ENCODE measurements around the gene AK1. TPM values are rescaled to one million over a fixed set of nuclear protein-coding genes. Genes with fewer than 3 reads are reported as not detected.

The AK1 gene
- total RNA-seq, 1 experiment from 2014 or later: 61.1 TPM

DNA sequence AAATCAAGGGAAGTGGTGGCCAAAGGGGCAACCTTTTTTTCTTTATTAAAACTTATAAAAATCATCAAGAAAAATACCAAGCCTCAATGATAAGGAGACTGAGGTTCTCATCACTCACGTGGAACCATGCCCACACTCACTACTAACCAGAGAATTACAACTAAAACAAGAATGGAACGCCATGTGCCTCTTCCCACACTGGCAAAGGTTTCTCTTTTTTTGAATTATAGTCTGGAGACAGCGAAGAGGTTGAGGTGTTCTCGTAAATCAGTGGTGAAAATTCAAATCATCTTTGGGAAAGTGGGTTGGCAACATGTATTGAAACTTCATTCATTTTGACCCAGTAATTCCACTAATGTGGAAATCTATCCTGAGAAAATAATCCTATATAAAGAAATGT, 55.4 kb downstream of the AK1 start:
- ChIA-PET POLR2A (no interaction called here), CTCF (no interaction called here), RAD21 (ENCODE audit: low non-redundant PET in 1 of 2, low total read pairs in 2 of 2, uncharacterized antibody in 2 of 2, unreplicated experiment in 2 of 2) (no interaction called here)
- Histone ChIP-seq H3K4me2 (ENCODE audit: low read length) (no peak overlapping the region), H4K20me1 (ENCODE audit: insufficient read depth) (no peaks in the 10 kb centered on the region), H3K4me1 (ENCODE audit: control insufficient read depth in 1 of 2, insufficient read depth in 2 of 2, low read length in 2 of 2) (peaks cover 6 to 12% of the 10 kb centered on the region in 2 experiments; a peak in 3 of 4 replicates), H2AFZ (ENCODE audit: low read depth, low read length, poor library complexity, severe bottlenecking) (no peak overlapping the region), H3K4me3 (replicated peaks in 1 of 2; ENCODE audit: low read depth in 1 of 2, low read length in 2 of 2) (no peak overlapping the region), H3K79me2 (ENCODE audit: insufficient read depth, low read length) (no peaks in the 10 kb centered on the region), H3K27ac (ENCODE audit: low read depth, low read length) (no peak overlapping the region), H3K27me3 (ENCODE audit: insufficient read depth, low read length) (no peaks in the 10 kb centered on the region), H3K9me3 (ENCODE audit: control insufficient read depth in 1 of 2, insufficient read depth in 1 of 2, low read depth in 1 of 2, low read length in 2 of 2) (no peaks in the 10 kb centered on the region), H3K36me3 (ENCODE audit: control insufficient read depth in 1 of 2, insufficient read depth in 2 of 2, low read length in 2 of 2) (no peaks in the 10 kb centered on the region), H3K9ac (ENCODE audit: low read length) (no peak overlapping the region), H3K9me2 (ENCODE audit: insufficient read depth) (no peaks in the 10 kb centered on the region)
- TF ChIP-seq ZFX (IDR thresholded peaks at IDR 0.05) (no peak), CEBPB (IDR thresholded peaks at IDR 0.05; ENCODE audit: low read depth) (no peak), YY1 (IDR thresholded peaks at IDR 0.05; ENCODE audit: extremely low read depth, insufficient replicate concordance, low read depth, low read length) (no peak), POLR2A (IDR thresholded peaks at IDR 0.05; ENCODE audit: borderline replicate concordance, extremely low read depth, insufficient read depth, insufficient read length) (no peak), RAD21 (IDR thresholded peaks at IDR 0.05; ENCODE audit: low read depth) (no peak)
- TF ChIP-seq, protein P1, sequence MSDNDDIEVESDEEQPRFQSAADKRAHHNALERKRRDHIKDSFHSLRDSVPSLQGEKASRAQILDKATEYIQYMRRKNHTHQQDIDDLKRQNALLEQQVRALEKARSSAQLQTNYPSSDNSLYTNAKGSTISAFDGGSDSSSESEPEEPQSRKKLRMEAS (IDR thresholded peaks at IDR 0.05): no peak
- intact Hi-C loops (cut with micrococcal nuclease): no loop called here
- BruUV-seq (replicated peaks): no TSS peak
- ATAC-seq (no peak), DNase-seq (ENCODE audit: low read depth, low spot score) (no peak)

DNA sequence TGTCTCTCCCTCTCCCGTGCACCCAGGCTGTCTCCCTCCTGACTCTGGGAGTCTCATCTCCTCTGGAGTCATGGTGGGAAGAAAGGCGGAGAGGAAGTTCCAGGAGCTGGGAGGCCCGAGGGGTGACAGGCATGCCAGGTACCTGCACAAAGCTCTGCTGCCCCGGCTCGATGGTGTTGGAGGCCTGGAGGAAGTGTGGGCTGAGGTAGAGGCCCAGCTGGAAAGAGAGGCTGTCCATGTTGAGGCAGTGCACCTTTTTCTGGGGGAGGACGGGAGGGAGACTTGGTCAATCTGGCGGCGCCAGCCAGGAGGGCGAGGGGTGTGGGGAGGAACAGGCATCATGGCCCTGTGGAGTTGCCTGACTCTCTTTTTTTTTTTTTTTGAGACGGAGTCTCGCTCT, 58.9 kb downstream of the AK1 start:
- Histone ChIP-seq H3K9me2 (ENCODE audit: insufficient read depth) (no peaks in the 10 kb centered on the region), H3K27ac (ENCODE audit: low read depth, low read length) (no peak overlapping the region), H3K27me3 (ENCODE audit: insufficient read depth, low read length) (no peaks in the 10 kb centered on the region), H2AFZ (ENCODE audit: low read depth, low read length, poor library complexity, severe bottlenecking) (no peak overlapping the region), H3K4me1 (ENCODE audit: control insufficient read depth in 1 of 2, insufficient read depth in 2 of 2, low read length in 2 of 2) (no peaks in the 10 kb centered on the region), H4K20me1 (ENCODE audit: insufficient read depth) (no peaks in the 10 kb centered on the region), H3K36me3 (ENCODE audit: control insufficient read depth in 1 of 2, insufficient read depth in 2 of 2, low read length in 2 of 2) (peaks cover 7 to 8% of the 10 kb centered on the region in 2 experiments; a peak in 3 of 4 replicates), H3K4me3 (replicated peaks in 1 of 2; ENCODE audit: low read depth in 1 of 2, low read length in 2 of 2) (no peak overlapping the region), H3K4me2 (ENCODE audit: low read length) (no peak overlapping the region), H3K9me3 (ENCODE audit: control insufficient read depth in 1 of 2, insufficient read depth in 1 of 2, low read depth in 1 of 2, low read length in 2 of 2) (no peaks in the 10 kb centered on the region), H3K9ac (ENCODE audit: low read length) (no peak overlapping the region), H3K79me2 (ENCODE audit: insufficient read depth, low read length) (no peaks in the 10 kb centered on the region)
- ChIA-PET CTCF (no interaction called here), RAD21 (ENCODE audit: low non-redundant PET in 1 of 2, low total read pairs in 2 of 2, uncharacterized antibody in 2 of 2, unreplicated experiment in 2 of 2) (no interaction called here), POLR2A (no interaction called here)
- intact Hi-C loops (cut with micrococcal nuclease): no loop called here
- TF ChIP-seq ZNF274 (IDR thresholded peaks at IDR 0.05; ENCODE audit: low read depth, low read length) (no peak), EZH2phosphoT487 (IDR thresholded peaks at IDR 0.05; ENCODE audit: borderline replicate concordance) (no peak), POLR2AphosphoS5 (IDR thresholded peaks at IDR 0.05; ENCODE audit: low read depth, low read length) (no peak), ZFX (IDR thresholded peaks at IDR 0.05) (no peak), JUND (IDR thresholded peaks at IDR 0.05) (no peak), SP1 (IDR thresholded peaks at IDR 0.05; ENCODE audit: low read depth) (no peak), FOSL1 (IDR thresholded peaks at IDR 0.05; ENCODE audit: low read depth) (no peak), EZH2 (IDR thresholded peaks at IDR 0.05) (no peak), RAD21 (IDR thresholded peaks at IDR 0.05; ENCODE audit: low read depth) (no peak), POLR2A (IDR thresholded peaks at IDR 0.05; ENCODE audit: borderline replicate concordance, extremely low read depth, insufficient read depth, insufficient read length) (no peak), ELF1 (IDR thresholded peaks at IDR 0.05; ENCODE audit: borderline replicate concordance, low read depth) (no peak)
- TF ChIP-seq, protein P1 (IDR thresholded peaks at IDR 0.05): no peak
- TF ChIP-seq, protein P2, sequence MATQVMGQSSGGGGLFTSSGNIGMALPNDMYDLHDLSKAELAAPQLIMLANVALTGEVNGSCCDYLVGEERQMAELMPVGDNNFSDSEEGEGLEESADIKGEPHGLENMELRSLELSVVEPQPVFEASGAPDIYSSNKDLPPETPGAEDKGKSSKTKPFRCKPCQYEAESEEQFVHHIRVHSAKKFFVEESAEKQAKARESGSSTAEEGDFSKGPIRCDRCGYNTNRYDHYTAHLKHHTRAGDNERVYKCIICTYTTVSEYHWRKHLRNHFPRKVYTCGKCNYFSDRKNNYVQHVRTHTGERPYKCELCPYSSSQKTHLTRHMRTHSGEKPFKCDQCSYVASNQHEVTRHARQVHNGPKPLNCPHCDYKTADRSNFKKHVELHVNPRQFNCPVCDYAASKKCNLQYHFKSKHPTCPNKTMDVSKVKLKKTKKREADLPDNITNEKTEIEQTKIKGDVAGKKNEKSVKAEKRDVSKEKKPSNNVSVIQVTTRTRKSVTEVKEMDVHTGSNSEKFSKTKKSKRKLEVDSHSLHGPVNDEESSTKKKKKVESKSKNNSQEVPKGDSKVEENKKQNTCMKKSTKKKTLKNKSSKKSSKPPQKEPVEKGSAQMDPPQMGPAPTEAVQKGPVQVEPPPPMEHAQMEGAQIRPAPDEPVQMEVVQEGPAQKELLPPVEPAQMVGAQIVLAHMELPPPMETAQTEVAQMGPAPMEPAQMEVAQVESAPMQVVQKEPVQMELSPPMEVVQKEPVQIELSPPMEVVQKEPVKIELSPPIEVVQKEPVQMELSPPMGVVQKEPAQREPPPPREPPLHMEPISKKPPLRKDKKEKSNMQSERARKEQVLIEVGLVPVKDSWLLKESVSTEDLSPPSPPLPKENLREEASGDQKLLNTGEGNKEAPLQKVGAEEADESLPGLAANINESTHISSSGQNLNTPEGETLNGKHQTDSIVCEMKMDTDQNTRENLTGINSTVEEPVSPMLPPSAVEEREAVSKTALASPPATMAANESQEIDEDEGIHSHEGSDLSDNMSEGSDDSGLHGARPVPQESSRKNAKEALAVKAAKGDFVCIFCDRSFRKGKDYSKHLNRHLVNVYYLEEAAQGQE (IDR thresholded peaks at IDR 0.05; ENCODE audit: low read depth): no peak
- TF ChIP-seq, protein P3, sequence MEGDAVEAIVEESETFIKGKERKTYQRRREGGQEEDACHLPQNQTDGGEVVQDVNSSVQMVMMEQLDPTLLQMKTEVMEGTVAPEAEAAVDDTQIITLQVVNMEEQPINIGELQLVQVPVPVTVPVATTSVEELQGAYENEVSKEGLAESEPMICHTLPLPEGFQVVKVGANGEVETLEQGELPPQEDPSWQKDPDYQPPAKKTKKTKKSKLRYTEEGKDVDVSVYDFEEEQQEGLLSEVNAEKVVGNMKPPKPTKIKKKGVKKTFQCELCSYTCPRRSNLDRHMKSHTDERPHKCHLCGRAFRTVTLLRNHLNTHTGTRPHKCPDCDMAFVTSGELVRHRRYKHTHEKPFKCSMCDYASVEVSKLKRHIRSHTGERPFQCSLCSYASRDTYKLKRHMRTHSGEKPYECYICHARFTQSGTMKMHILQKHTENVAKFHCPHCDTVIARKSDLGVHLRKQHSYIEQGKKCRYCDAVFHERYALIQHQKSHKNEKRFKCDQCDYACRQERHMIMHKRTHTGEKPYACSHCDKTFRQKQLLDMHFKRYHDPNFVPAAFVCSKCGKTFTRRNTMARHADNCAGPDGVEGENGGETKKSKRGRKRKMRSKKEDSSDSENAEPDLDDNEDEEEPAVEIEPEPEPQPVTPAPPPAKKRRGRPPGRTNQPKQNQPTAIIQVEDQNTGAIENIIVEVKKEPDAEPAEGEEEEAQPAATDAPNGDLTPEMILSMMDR (IDR thresholded peaks at IDR 0.05 in 2 of 3, conservative IDR thresholded peaks at IDR 0.05 in 1 of 3; ENCODE audit: borderline replicate concordance in 1 of 3, insufficient read depth in 1 of 3, low read depth in 2 of 3, low read length in 2 of 3): no peak
- no peak for ATAC-seq
- no peak for DNase-seq (ENCODE audit: low read depth, low spot score)
- no TSS peak for BruUV-seq (replicated peaks)
